Fibroblast of skin of left quadriceps (primary cell): ENCODE results near the gene LRRC36.
"Not testable (repeated sequence)": the region's sequence is repeated elsewhere in the genome, so short reads cannot be mapped to it uniquely, and the experiment has no call there.

Experiments used
- DNase-seq, 2 experiments: peaks; one replicate each; pipeline ENCODE4 v3.0.0-alpha.2; 2013; ENCODE audit warnings: low read depth in 2 of 2

The LRRC36 gene

GRCh38 chr16:67403976-67404555, 77.5 kb downstream of the LRRC36 start:
- DNase-seq: no peak

GRCh38 chr16:67404740-67405226, 78.2 kb downstream of the LRRC36 start:
- no peak for DNase-seq

GRCh38 chr16:67405336-67405735, 78.7 kb downstream of the LRRC36 start:
- no peak for DNase-seq

GRCh38 chr16:67406111-67406971, 79.7 kb downstream of the LRRC36 start:
- peak; percentile 80 to 82 for DNase-seq

- no peak for DNase-seq
These were observed 80.7 kb downstream of the LRRC36 start for GRCh38 chr16:67407176-67407787.

GRCh38 chr16:67407788-67408452, 81.3 kb downstream of the LRRC36 start:
- DNase-seq: no peak

- no peak for DNase-seq
These were observed 83.0 kb downstream of the LRRC36 start for GRCh38 chr16:67409631-67410030.

- DNase-seq: no peak
These were observed 84.7 kb downstream of the LRRC36 start for GRCh38 chr16:67411339-67411738.

- no peak for DNase-seq
These were observed 85.7 kb downstream of the LRRC36 start for GRCh38 chr16:67412294-67412693.

GRCh38 chr16:67413978-67414911, 87.6 kb downstream of the LRRC36 start:
- no peak for DNase-seq

GRCh38 chr16:67415421-67415820, 88.8 kb downstream of the LRRC36 start:
- DNase-seq: not testable (repeated sequence)

GRCh38 chr16:67415872-67416793, 89.5 kb downstream of the LRRC36 start, which contains the start of gene ZDHHC1:
TSS of gene ZDHHC1 (minus strand) at chr16:67416477. CDS start at chr16:67407775, 8,702 bp downstream.
- DNase-seq: peak in 1 of 2 experiments; percentile 25

GRCh38 chr16:67417333-67418061, 90.9 kb downstream of the LRRC36 start:
- no peak for DNase-seq

GRCh38 chr16:67419502-67419901, 92.9 kb downstream of the LRRC36 start:
- peak in 1 of 2 experiments; percentile 31 for DNase-seq

- DNase-seq: no peak
These were observed 93.3 kb downstream of the LRRC36 start for GRCh38 chr16:67419931-67420330.

GRCh38 chr16:67421030-67421429, 94.4 kb downstream of the LRRC36 start:
- no peak for DNase-seq

GRCh38 chr16:67423015-67423414, 96.4 kb downstream of the LRRC36 start:
- no peak for DNase-seq

- no peak for DNase-seq
These were observed 97.1 kb downstream of the LRRC36 start for GRCh38 chr16:67423611-67424260.

- DNase-seq: no peak
These were observed 97.6 kb downstream of the LRRC36 start for GRCh38 chr16:67424261-67424615.
